NCI-H82 treated with DMSO at 0.1 percent for 48 hours (cell line): ENCODE data around the gene RBM15.

ENCODE experiments used
- DNase-seq: peaks from one replicate; lab custom pipeline; 2025; ENCODE audit not compliant: unreplicated experiment; lab: John Stamatoyannopoulos, UW

RBM15 gene

DNA sequence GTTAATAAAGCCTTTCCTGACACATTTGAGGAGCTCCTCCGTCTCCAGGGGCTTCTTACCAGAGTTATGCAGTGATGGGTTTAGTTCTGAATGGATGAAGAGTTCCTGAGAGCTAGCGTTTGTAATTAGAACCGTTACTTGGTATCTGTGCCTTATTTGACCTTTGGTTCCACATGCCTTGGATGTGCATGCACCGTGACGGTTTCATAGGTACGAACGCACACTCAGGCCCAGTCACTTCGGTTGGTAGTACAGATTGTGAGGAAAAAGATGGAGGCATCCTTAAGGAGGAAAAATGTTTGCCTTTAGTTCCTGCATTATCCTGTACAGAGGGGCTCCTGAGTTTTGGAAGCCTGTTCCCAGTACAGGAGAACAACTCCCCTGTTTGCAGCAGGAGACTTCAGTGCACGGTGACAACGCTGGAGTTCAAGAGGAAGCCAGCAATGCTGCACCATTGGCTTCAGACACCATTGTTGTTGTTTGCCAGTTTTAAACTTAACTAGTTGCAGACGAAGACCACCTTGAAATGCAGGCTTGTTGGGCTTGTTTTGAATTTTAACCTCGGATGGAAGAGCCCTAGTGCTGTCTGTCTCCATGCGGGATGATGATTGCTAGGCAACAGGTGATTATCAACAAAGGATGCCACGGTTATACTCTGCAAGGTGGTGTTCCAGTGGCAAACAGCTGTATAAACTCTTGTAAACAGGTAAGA, 8.2 kb downstream of the RBM15 start:
- no peak for DNase-seq

DNA sequence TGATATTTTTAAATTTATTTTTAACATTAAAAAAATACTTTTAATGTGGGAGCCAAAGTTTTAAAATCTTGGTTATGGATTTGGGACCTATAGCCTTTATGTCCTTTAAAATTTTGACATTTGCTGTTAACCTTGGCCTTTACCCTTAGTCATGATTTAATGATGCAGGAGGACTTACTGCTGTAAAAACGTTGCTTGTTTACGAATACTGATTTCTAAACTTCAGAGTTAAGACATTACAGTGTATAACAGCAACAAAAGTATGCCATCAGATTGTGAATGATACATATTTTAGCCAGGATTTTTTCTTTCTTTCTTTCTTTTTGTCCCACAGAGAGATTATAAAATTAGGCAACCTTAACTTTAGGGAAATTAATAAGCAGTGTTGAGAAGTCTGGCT, 8.9 kb downstream of the RBM15 start:
- no peak for DNase-seq

DNA sequence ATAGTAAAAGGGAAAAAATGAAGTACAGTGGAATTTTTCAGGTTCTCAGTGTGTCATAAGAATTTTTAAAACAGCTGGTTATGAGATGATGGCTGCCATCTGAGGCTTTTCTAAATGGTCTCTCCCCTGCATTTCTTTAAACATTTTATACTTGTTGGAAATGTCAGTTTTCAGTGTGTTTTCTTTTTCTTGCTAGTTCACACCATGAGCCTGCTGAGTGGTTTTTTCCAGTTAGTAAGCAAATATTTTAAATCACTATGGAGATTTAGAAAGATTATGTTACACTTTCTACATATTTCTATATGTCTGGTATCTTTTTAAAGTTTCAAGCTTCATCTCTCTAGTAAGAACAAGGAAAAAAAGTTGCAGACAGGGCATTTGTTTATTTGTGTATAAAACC, 9.6 kb downstream of the RBM15 start:
- no peak for DNase-seq

DNA sequence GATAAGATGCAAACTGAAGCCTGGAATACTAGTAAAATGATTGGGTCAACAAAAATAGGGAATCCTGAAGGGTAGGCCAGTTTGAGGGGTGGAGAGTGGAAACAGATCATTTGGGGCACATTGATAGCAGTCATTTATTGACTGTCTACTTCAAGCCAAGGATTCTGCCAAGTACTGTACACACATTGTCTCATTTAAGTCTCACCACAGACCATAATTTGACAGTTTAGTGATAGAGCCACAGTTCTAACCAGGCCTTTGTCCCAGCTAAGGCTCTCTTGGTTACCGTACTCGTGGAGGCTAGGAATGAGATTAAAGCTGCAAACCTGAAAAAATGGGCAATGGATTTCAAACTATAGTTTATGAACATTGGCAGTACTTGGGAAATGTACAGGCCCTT, 11.2 kb downstream of the RBM15 start:
- no peak for DNase-seq

DNA sequence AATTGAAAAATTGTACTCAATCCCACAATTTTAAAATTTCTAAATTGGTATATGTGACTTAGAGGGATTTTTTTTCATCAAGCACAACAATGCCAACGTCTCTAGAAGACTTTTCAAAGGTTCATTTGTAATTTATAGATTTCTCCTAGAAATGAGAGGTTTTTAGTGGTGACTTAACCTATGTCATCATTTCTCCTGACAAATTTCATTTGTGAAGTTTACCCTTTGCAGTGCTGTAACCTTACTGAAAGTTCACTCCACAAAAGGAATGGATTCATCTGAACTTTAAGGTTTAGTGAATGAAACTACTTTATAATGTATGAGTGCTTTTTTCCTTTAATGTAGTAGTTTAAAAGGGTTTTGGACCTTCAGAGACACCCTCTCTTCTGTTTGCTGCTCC, 16.1 kb downstream of the RBM15 start:
- DNase-seq = no peak

DNA sequence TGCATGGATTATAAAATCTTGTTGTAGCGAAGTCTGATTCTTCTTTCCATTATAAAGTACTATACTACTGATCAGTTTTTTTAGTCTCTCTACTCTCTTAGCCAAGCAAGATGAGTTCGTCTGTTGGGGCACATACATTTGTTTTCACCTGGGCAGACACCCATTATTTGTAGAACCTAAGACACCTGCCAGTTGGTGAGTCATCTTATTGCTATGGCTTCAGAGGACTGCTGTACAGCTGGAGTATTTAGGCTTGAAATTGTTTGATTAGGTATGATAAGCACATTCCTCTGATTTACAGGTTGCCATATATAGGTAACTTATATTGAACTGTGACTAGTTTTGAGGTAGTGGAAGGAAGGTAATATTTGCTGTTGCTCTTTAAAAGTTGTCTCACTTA, 17.2 kb downstream of the RBM15 start:
- DNase-seq = no peak

DNA sequence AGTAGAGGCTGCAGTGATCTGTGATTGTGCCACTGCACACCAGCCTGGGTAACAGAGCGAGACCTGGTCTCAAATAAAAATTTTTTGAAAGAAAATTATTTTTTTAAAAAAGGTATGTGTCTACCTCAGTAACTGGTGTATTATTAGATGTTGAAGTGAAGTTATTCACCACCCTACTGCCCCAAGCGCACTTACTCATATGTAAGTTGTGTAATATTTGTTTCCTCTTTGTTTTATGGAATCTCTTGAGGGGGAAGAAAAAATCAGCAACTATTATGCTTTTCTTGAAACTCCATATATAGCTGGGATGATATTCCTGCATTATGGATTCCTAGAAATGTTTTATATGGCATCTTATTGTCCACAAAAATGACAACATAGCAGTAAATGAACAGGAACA, 21.3 kb downstream of the RBM15 start:
- no peak for DNase-seq

DNA sequence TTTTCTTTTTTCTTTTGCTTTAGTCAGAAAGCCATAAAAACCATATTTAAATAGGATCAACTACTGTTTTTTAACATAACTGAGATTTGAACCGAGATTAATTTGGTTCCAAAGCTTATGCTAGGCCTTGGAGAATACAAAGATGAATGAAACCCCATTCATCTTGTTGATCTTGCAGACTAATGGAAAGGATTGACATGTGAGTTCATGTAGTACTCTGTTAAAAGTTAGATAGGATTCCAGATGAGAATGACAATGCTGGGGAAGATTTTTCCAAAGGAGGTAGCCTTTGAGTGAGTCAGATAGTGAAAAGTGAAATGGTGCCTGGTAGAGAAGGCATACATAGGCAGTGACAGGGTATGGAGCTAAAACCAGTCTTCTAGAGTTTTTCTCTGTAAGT, 22.7 kb downstream of the RBM15 start:
- no peak for DNase-seq

DNA sequence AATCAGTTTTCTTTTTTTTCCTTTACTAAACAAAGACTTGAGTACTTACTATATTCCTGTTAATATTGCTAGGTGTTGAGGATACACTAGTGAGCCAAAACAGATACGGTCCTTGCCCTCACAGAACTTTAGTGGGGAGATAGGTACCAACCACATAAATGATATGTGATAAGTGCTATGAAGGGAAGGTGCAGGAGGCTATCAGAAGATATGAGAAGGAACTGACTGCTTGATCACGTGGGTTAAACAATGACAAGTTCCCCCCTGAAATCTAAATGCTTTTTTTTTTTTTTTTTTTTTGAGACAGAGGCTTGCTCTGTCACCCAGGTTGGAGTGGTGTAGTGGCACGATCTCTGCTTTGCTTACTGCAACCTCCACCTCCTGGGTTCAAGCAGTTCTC, 25.0 kb downstream of the RBM15 start:
- no peak for DNase-seq

DNA sequence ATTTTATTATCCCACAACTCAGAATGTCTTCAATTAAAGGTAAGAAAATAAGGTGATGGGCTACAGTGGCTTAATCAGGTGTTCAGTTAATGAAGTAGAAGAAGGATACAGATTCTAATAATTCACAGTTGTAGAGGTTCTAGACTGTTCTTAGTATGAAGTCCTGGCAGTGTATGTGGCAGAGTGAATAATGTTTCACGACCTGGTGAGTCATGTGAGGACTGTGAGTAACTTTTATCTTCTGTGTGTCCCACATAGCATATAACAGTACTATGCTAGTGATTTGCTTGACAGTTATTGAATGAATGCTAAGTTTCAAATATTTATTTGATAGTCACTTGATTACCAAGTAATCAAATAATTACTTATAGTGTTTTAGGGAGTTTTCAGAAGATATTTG, 31.6 kb downstream of the RBM15 start:
- DNase-seq = no peak

DNA sequence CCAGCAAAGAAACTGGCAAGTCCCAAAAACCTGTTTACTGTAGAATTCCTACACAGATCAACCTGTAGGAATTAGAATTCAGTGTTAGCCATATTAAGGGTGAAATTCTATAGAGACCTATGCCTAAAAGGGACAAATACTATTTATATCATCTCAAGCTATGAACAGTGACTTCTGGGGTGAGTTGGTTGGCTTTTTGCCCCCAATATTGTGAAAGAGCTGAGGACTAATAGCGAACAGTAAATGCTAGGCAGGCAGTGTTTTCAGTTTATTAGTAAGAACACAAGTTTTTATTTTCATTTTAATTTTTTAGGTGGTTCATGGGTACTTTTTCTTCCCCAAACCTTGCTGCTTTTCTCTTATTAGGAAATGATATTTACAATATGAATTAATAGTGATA, 36.3 kb downstream of the RBM15 start:
- DNase-seq = no peak

DNA sequence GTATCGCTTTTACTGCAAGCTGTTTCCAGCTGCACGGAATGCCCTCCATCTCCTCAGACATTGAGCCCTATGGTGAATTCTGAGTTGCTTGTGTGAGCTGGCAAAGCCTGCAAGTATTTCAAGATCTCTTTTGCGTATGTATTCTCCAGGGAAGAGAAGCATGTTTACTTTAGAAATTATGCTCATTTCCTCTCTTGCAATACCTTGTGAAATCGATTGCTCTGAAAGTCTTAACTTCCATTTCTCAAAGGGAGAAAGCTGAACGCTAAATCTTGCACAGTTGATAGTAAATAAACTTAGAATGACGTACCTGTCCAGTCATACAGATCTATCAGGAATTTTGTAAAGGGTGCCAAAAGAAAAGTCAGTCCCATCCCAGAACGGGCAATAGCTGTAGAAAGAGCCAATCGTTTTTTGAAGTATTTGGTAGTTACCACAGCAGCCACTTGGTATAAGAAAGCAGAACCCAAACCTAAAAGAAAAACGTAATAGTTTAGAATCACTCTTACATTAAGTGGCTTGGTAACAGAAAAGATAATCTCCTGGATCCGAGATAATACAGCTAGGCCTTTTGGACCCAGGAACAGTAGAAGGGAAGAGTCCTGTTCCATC, 41.6 kb downstream of the RBM15 start:
- DNase-seq = no peak

DNA sequence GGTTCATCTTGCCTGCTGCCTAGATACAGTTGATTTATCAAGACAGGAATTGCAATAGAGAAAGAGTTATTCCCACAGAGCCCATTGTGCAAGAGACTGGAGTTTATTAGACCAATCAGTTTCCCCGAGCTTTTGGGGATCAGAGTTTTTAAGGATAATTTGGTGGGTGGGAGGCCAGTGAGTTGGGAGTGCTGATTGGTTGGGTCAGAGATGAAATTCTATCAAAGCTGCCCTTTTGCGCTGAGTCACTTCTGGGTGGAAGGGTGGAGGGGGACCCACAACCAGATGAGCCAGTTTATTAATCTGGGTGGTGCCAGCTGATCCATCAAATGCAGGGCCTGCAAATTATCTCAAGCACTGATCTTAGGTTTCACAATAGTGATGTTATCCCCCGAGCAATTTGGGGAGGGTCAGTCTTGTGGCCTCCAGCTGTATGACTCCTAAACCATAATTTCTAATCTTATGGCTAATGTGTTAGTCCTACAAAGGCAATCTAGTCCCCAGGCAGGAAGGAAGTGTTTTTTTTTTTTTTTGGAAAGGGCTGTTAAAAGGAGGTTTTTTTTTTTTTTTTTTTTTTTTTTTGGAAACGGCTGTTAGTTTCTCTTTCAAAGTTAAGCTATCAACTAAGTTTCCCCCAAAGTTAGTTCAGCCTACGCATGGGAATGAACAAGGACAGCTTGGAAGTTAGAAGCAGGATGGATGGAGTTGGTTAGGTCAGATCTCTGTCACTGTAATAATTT, 44.2 kb downstream of the RBM15 start:
- no peak for DNase-seq

DNA sequence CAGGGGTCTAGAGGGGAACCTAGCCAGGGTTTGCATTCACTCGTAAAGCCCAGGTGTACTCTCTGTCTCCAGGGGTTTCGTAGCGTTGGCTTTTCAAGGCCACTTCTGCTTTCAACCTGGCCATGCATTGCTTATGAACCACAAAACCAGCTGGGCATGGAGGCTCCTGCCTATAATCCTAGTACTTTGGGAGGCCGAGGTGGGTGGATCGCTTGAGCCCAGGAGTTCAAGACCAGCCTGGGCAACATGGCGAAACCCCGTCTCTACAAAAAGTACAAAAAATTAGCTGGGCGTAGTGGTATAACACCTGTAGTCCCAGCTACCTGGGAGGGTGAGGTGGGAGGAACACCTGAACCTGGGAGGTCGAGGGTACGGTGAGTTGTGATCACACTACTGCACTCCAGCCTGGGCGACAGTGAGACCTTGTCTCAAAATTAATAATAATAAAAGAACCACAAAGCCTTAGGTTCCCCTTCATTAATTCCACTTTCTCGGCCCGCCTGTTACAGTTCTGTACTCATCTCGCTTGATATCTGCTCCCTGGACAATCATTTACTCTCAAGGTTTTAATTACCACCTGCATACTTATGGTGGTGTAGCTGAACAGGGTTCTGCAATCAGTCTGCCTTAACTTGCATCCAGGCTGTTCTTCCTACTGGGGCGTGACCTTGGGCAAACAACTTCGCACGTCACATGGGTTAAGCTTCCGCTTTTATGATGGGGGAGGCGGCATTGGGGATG, 45.6 kb downstream of the RBM15 start:
- no peak for DNase-seq

DNA sequence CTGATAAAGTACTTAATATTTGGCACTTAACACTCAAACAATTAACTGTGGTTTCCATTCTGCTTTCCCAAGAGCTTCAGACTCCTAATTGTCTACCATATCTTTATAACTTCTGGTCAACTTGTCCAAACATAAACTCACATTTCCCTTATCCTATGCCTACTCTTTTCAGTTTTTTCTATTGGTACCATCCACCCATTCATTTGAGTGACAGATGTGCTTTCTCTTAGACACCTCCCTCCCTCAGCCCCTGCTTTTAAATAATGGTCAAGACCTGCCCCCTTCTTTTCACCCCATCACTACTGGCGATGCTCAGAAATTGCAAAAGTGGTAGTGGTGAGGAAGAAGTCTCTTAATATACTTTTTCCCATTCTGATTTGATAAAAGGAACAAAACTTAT, 46.2 kb downstream of the RBM15 start:
- no peak for DNase-seq

DNA sequence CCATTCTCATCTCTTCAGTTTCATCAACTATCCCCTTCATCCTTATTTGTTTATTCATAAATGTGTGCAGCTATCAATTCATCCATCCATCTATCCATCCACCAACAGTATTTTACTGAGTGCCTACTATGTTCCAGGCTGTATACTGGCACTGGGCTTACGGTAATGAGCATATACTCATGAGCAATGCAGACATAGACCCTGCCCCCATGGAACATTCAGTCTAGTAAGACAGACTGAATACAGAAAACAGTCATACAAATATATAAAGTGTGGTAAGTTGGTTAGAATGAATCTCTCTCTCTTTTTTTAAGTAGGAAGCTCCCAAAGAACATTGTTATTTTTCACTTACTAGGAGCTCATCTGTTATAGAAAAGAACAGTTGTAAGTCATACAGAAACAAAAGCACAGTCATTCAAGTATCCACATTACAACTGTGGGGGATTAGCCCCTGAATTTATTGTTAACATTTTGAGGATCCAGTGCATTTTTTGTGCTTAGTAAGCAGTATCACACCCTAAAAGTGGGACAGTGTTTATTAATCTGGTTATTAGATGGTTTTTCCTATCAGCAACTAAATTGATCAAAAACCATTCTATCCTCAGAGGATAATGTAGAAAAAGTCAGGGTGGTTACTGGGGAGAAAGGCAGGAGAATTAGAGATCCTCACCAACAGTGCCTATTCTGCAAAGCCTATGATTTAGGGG, 48.0 kb downstream of the RBM15 start:
- no peak for DNase-seq

DNA sequence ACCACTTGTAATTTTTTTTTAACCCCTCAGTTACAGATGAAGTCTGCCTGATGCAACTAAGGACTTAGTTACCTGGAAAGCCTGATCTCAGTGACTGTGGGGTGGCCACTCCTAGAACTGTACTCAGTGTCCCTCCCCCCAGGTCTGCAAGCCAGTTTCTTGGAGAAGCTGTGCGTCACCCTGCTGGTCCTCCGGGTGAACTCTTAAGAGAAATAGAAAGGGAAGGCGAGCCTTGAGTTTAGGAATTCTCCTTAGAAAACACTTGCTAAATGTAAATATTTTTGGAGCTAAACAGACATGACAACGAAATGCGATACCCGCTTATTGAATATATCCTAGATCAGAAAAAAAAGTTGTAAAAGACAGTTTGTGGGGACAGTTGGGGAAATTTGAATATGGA, 50.9 kb downstream of the RBM15 start:
- DNase-seq = no peak

DNA sequence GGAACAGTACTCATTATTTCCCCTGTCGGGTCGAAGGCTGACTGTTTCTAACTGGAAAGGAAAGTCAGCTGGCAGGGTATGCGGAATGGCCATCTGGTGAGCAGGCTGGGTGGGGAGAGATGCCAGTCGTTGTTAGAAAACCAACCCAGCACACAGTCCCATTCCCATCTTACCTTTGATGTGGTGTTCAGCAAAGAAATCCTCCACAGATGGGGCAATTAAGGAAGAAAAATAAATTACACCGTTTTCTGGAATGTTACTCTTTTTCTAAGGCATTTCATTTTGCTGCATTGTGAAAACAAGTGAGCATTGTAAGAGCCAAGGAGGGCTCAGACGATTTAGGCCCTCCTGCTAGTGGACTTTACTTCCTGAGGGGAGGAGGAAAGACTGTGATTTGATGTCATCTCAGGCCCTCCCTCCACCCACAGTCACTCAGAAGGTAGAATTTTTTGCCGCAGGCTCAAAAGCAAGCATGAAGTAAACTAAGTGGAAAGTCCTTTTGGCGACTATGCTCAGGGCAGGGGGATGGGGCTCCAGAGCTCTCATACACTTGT, 51.6 kb downstream of the RBM15 start, which contains the start of gene SLC16A4:
Gene SLC16A4, minus strand, starts transcription at position 335 of the 554 bp plus-strand sequence. CDS start 1,703 bp downstream, outside the sequence.
- DNase-seq = no peak

DNA sequence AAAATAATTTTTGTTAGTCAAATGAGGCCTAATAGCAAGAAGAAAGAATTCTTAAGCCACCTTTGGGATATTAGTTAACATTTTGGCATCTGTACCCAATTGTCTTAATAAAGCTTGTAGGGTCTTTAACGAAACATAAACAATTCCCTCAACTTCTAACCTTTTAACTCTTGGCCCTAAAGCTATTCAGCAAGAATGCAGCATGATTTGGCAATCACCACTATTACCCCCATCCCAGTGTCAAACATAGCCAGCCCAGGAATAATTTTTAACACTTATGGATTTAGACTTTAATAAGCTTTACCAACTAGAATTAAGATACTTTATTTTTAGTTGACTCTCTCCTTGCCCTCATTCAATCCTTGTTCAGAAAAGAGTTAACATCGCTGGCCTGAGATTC, 54.1 kb downstream of the RBM15 start:
- DNase-seq = no peak

DNA sequence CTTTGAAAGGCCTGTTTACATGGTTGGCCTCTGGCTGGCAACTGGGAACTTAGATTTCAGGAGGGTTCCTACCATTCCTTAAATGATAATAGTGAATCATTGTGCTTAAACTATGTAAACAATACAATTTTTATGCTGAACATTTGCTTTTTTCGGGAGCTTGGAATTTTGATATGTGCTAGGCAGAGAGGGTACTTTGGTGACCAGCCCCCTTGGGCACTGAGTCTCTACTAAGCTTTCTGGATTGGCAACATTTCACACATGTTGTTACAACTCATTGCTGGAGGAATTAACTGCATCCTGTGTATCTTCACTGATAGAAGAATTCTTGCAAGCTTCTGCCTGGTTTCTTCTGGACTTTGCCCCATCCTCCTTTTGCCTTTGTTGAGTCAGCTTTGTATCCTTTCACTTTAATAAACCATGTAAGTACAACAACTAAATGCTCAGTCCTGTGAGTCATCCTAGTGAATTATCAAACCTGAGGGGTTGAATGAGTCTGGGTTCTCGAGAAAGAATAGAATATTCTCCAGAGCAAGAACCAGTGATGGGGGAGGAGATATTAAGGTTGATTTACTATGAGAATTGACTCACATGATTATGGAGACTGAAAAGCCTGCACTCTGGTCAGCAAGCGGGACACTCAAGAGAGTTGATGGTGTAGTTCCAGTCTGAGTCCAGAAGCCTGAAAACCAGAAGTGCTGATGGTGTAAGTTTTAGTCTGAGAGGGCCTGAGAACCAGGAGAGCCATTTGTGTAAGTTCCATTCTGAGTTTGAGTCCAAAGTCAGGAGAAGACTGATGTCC, 54.7 kb downstream of the RBM15 start:
- DNase-seq = no peak
